GM12891 (cell line): ENCODE data around the gene PRRX2.

Experiments used
- PAX5 ChIP-seq: IDR thresholded peaks from 2 replicates; pipeline ENCODE4 v1.6.1; 2011; ENCODE audit warnings: low read length, moderate library complexity, mild to moderate bottlenecking; ENCODE audit not compliant: insufficient read depth, severe bottlenecking
- POLR2A ChIP-seq: IDR thresholded peaks from 2 replicates; pipeline ENCODE4 v1.6.1; 2011; ENCODE audit warnings: low read depth, low read length, control low read depth
- POLR2AphosphoS5 ChIP-seq: IDR thresholded peaks from 2 replicates; pipeline ENCODE4 v1.6.1; 2011; ENCODE audit warnings: low read depth, low read length, control low read depth
- POU2F2 ChIP-seq: IDR thresholded peaks from 2 replicates; pipeline ENCODE4 v1.6.1; 2011; ENCODE audit warnings: low read depth, mild to moderate bottlenecking, control low read depth, low read length, moderate library complexity
- SPI1 ChIP-seq: IDR thresholded peaks from 2 replicates; pipeline ENCODE4 v1.6.1; 2011; ENCODE audit warnings: low read depth, low read length, control low read depth
- TAF1 ChIP-seq: IDR thresholded peaks from 2 replicates; pipeline ENCODE4 v1.6.1; 2011; ENCODE audit warnings: low read depth, low read length, control low read depth

- TF ChIP-seq POLR2AphosphoS5, result no peak
- no peak for TF ChIP-seq POLR2A
- TF ChIP-seq TAF1, result no peak
- no peak for TF ChIP-seq POU2F2
- TF ChIP-seq SPI1, result no peak
- no peak for TF ChIP-seq PAX5
Measured at GRCh38 chr9:129646654-129647053, 18.8 kb upstream of the PRRX2 start.
